ENCODE data around the gene ROBO3. TPM values are rescaled to one million over a fixed set of nuclear protein-coding genes. Genes with fewer than 3 reads are reported as not detected.

Gene ROBO3
- total and polyA plus RNA-seq, 10 of the 15 experiments (the other 5 are each of a cell fraction or from before 2014, with no cell fraction given) = 0.10 to 0.63 (median 0.31) TPM; not detected in 2

DNA sequence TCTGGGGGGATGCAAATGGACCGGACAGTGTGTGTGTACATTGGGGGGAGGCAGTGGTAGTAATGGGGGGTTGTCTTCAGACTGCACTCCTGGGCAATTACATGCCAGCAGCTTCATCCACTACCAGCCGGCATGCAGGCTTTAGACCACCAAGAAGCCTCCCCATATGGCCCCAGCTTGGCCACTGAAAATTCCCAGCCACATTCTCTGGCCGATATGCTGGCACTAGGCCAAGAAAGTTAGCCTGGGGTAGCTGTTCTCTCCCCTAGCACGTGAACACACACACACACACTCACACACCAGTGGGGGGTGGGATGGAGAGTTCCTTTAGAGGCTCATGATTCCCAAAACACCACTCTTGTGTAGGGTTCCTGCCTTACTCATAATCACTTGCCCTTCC, 3.6 kb upstream of the ROBO3 start:
- ChIA-PET SMC1A (ENCODE audit: uncharacterized antibody, unreplicated experiment) (no interaction called here), RAD21 (ENCODE audit: unreplicated experiment) (no interaction called here), POLR2A (no interaction called here), CTCF (no interaction called here)
- Histone ChIP-seq H3K27me3 (replicated peaks in 1 of 2; ENCODE audit: control insufficient read depth in 2 of 2, insufficient read depth in 2 of 2, low read length in 1 of 2) (peaks cover 17 to 21% of the 10 kb centered on the region in 2 experiments), H3K9ac (ENCODE audit: control insufficient read depth, insufficient read depth, low read length) (no peak overlapping the region), H2AFZ (ENCODE audit: control insufficient read depth, low read depth, low read length) (no peak overlapping the region), H4K20me1 (ENCODE audit: control insufficient read depth, insufficient read depth) (no peaks in the 10 kb centered on the region), H3K27ac (ENCODE audit: control insufficient read depth, insufficient read depth) (no peak overlapping the region), H3K36me3 (ENCODE audit: control insufficient read depth in 2 of 2, insufficient read depth in 2 of 2, low read length in 1 of 2) (no peaks in the 10 kb centered on the region), H3K4me2 (ENCODE audit: control insufficient read depth, insufficient read depth) (no peak overlapping the region), H3K79me2 (ENCODE audit: control insufficient read depth, insufficient read depth, low read length) (no peaks in the 10 kb centered on the region), H3K4me3 (no peak overlapping the region), H3K4me1 (ENCODE audit: control insufficient read depth, insufficient read depth, low read length) (no peaks in the 10 kb centered on the region), H3K9me3 (replicated peaks; ENCODE audit: control insufficient read depth, insufficient read depth, low read length) (no peaks in the 10 kb centered on the region)
- no TSS peak for BruUV-seq (replicated peaks)
- 2% methylated on average over 4 of the region's 4 CpGs for WGBS (ENCODE audit: insufficient coverage, insufficient replicate concordance, low lambda C conversion rate, missing lambda C conversion rate)
- FAIRE-seq (no peak), ATAC-seq (no peak), DNase-seq (ENCODE audit: low read depth, low spot score) (no peak)
- TF ChIP-seq, protein P1, sequence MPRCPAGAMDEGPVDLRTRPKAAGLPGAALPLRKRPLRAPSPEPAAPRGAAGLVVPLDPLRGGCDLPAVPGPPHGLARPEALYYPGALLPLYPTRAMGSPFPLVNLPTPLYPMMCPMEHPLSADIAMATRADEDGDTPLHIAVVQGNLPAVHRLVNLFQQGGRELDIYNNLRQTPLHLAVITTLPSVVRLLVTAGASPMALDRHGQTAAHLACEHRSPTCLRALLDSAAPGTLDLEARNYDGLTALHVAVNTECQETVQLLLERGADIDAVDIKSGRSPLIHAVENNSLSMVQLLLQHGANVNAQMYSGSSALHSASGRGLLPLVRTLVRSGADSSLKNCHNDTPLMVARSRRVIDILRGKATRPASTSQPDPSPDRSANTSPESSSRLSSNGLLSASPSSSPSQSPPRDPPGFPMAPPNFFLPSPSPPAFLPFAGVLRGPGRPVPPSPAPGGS (IDR thresholded peaks at IDR 0.05; ENCODE audit: borderline replicate concordance, insufficient read depth, low read depth, low read length, poor library complexity, severe bottlenecking) = no peak
- no peak for TF ChIP-seq RFX5 (IDR thresholded peaks at IDR 0.05; ENCODE audit: low read depth, low read length)
- TF ChIP-seq SRF (IDR thresholded peaks at IDR 0.05; ENCODE audit: low read depth in 2 of 2, low read length in 2 of 2) = no peak
- TF ChIP-seq TCF12 (IDR thresholded peaks at IDR 0.05; ENCODE audit: low read depth, low read length) = no peak
- no peak for TF ChIP-seq ASH2L (IDR thresholded peaks at IDR 0.05; ENCODE audit: borderline replicate concordance, low read depth)
- no peak for TF ChIP-seq ZSCAN29 (IDR thresholded peaks at IDR 0.05)
- no peak for TF ChIP-seq REST (IDR thresholded peaks at IDR 0.05; ENCODE audit: low read depth, low read length)
- TF ChIP-seq EP300 (IDR thresholded peaks at IDR 0.05; ENCODE audit: borderline replicate concordance in 1 of 2, control insufficient read depth in 1 of 2, low read depth in 2 of 2, low read length in 2 of 2) = no peak
- TF ChIP-seq SMAD1 (IDR thresholded peaks at IDR 0.05; ENCODE audit: low read depth, partially characterized antibody) = no peak
- no peak for TF ChIP-seq SMC3 (IDR thresholded peaks at IDR 0.05; ENCODE audit: borderline replicate concordance, low read length)
- no peak for TF ChIP-seq YY1 (IDR thresholded peaks at IDR 0.05; ENCODE audit: low read depth, low read length)
- TF ChIP-seq NBN (IDR thresholded peaks at IDR 0.05) = no peak
- TF ChIP-seq PKNOX1 (IDR thresholded peaks at IDR 0.05) = no peak
- intact Hi-C loops (cut with micrococcal nuclease; ENCODE audit: unreplicated experiment) (no loop called here), in situ Hi-C loops (cut with MboI) (no loop called here)
